H9 (cell line): Measurements from ENCODE around the gene FBXW4. TPM values are rescaled to one million over a fixed set of nuclear protein-coding genes. Genes with fewer than 3 reads are reported as not detected.

Source experiments
- DNase-seq: peaks from one replicate; pipeline ENCODE4 v3.0.0-alpha.2; 2017
- H2AFZ ChIP-seq: one replicate; pipeline ENCODE4 v1.6.1; 2013; ENCODE audit warnings: mild to moderate bottlenecking, low read length, control low read depth, moderate library complexity
- H2AK5ac ChIP-seq: 2 replicates; pipeline ENCODE4 v1.6.1; 2013; ENCODE audit warnings: low read length, control low read depth, mixed read lengths; ENCODE audit not compliant: insufficient read length
- H2BK120ac ChIP-seq: one replicate; pipeline ENCODE4 v1.6.1; 2013; ENCODE audit warnings: low read depth, mild to moderate bottlenecking, low read length, control low read depth, inconsistent platforms; ENCODE audit not compliant: poor library complexity, severe bottlenecking
- H2BK12ac ChIP-seq: 2 replicates; pipeline ENCODE4 v1.6.1; 2013; ENCODE audit warnings: low read length, control low read depth, mixed read lengths, low read depth; ENCODE audit not compliant: insufficient read length
- H2BK15ac ChIP-seq: 2 replicates; pipeline ENCODE4 v1.6.1; 2013; ENCODE audit warnings: low read depth, low read length, control low read depth
- H2BK20ac ChIP-seq: one replicate; pipeline ENCODE4 v1.6.1; 2013; ENCODE audit warnings: low read depth, mild to moderate bottlenecking, low read length, control low read depth, inconsistent platforms; ENCODE audit not compliant: poor library complexity, severe bottlenecking
- H2BK5ac ChIP-seq: 2 replicates; pipeline ENCODE4 v1.6.1; 2013; ENCODE audit warnings: low read length, control low read depth, mixed read lengths; ENCODE audit not compliant: insufficient read length
- H3K14ac ChIP-seq: 2 replicates; pipeline ENCODE4 v1.6.1; 2013; ENCODE audit warnings: low read length, control low read depth; ENCODE audit not compliant: insufficient read depth
- H3K18ac ChIP-seq: 2 replicates; pipeline ENCODE4 v1.6.1; 2013; ENCODE audit warnings: low read depth, mild to moderate bottlenecking, mixed read lengths, low read length, control low read depth; ENCODE audit not compliant: insufficient read length
- H3K23ac ChIP-seq: 2 replicates; pipeline ENCODE4 v1.6.1; 2013; ENCODE audit warnings: low read length, control low read depth, mixed read lengths, low read depth; ENCODE audit not compliant: insufficient read length
- H3K23me2 ChIP-seq: 2 replicates; pipeline ENCODE4 v1.6.1; 2013; ENCODE audit warnings: low read depth, mild to moderate bottlenecking, mixed read lengths, low read length, control low read depth; ENCODE audit not compliant: insufficient read length, poor library complexity, severe bottlenecking
- H3K27ac ChIP-seq: 2 replicates; pipeline ENCODE4 v1.5.1; 2013; ENCODE audit warnings: low read length, control low read depth, mixed read lengths, low read depth; ENCODE audit not compliant: insufficient read length
- H3K27me3 ChIP-seq: 2 replicates; pipeline ENCODE4 v1.6.1; 2013; ENCODE audit warnings: low read length, control low read depth, inconsistent platforms; ENCODE audit not compliant: insufficient read depth
- H3K4ac ChIP-seq: 2 replicates; pipeline ENCODE4 v1.6.1; 2013; ENCODE audit warnings: low read depth, mild to moderate bottlenecking, control low read depth, inconsistent platforms, low read length, moderate library complexity
- H3K4me1 ChIP-seq: 2 replicates; pipeline ENCODE4 v1.6.1; 2013; ENCODE audit warnings: low read length, control low read depth, inconsistent platforms; ENCODE audit not compliant: insufficient read depth
- H3K4me2 ChIP-seq: 2 replicates; pipeline ENCODE4 v1.6.1; 2013; ENCODE audit warnings: low read length, control low read depth, mixed read lengths; ENCODE audit not compliant: insufficient read length, insufficient read depth
- H3K56ac ChIP-seq: 2 replicates; pipeline ENCODE4 v1.6.1; 2013; ENCODE audit warnings: low read depth, mild to moderate bottlenecking, mixed read lengths, low read length, control low read depth; ENCODE audit not compliant: insufficient read length
- H3K79me1 ChIP-seq: 2 replicates; pipeline ENCODE4 v1.6.1; 2013; ENCODE audit warnings: low read depth, mild to moderate bottlenecking, moderate library complexity, low read length, control low read depth, inconsistent platforms; ENCODE audit not compliant: insufficient read depth, poor library complexity, severe bottlenecking
- H3K79me2 ChIP-seq: 2 replicates; pipeline ENCODE4 v1.6.1; 2013; ENCODE audit warnings: low read length, control low read depth, inconsistent platforms; ENCODE audit not compliant: insufficient read depth
- H3K9ac ChIP-seq: 2 replicates; pipeline ENCODE4 v1.6.1; 2013; ENCODE audit warnings: low read length, control low read depth, mixed read lengths; ENCODE audit not compliant: insufficient read length; ENCODE audit errors: extremely low read depth
- H3K9me3 ChIP-seq: one replicate; pipeline ENCODE4 v1.6.1; 2013; ENCODE audit warnings: low read depth, low read length, inconsistent platforms; ENCODE audit not compliant: control insufficient read depth
- H3T11ph ChIP-seq: one replicate; pipeline ENCODE4 v1.6.1; 2013; ENCODE audit warnings: mild to moderate bottlenecking, low read length, control low read depth, inconsistent platforms
- H4K20me1 ChIP-seq: one replicate; pipeline ENCODE4 v1.6.1; 2013; ENCODE audit not compliant: control insufficient read depth, insufficient read length, insufficient read depth
- H4K5ac ChIP-seq: 2 replicates; pipeline ENCODE4 v1.6.1; 2013; ENCODE audit warnings: low read depth, mild to moderate bottlenecking, mixed read lengths, low read length, control low read depth; ENCODE audit not compliant: insufficient read length
- H4K8ac ChIP-seq: replicated peaks from 2 replicates; pipeline ENCODE4 v1.6.1; 2013; ENCODE audit warnings: low read length, control low read depth, mixed read lengths, low read depth; ENCODE audit not compliant: insufficient read length
- H4K91ac ChIP-seq: 2 replicates; pipeline ENCODE4 v1.6.1; 2013; ENCODE audit warnings: low read depth, mild to moderate bottlenecking, moderate library complexity, mixed read lengths, low read length, control low read depth; ENCODE audit not compliant: insufficient read length
- H3K27ac Mint-ChIP-seq, 3 experiments: 2 replicates in 2 of 3; 3 replicates in 1 of 3; pipeline ENCODE4 v1.8.0; 2020 to 2021; ENCODE audit warnings: mixed read lengths in 3 of 3, mild to moderate bottlenecking in 1 of 3, moderate library complexity in 1 of 3
- H3K27me3 Mint-ChIP-seq: 2 replicates; pipeline ENCODE4 v1.8.0; 2021; ENCODE audit warnings: low read depth, mild to moderate bottlenecking, moderate library complexity, mixed read lengths
- H3K36me3 Mint-ChIP-seq, 3 experiments: 2 replicates in 2 of 3; 3 replicates in 1 of 3; pipeline ENCODE4 v1.8.0; 2020 to 2021; ENCODE audit warnings: low read depth in 3 of 3, mixed read lengths in 3 of 3; ENCODE audit not compliant: insufficient read depth in 1 of 3
- H3K4me1 Mint-ChIP-seq, 2 experiments: 2 replicates each; pipeline ENCODE4 v1.8.0; 2020; ENCODE audit warnings: mixed read lengths in 2 of 2
- H3K4me3 Mint-ChIP-seq, 2 experiments: 2 replicates in 1 of 2; 3 replicates in 1 of 2; pipeline ENCODE4 v1.8.0; 2020 to 2021; ENCODE audit warnings: mild to moderate bottlenecking in 2 of 2, mixed read lengths in 2 of 2, moderate library complexity in 1 of 2
- H3K9me3 Mint-ChIP-seq, 2 experiments: 2 replicates in 1 of 2; 3 replicates in 1 of 2; pipeline ENCODE4 v1.8.0; 2020; ENCODE audit warnings: mild to moderate bottlenecking in 2 of 2, mixed read lengths in 2 of 2, moderate library complexity in 1 of 2
- WGBS: extraction: QIAGEN DNeasy Blood & Tissue Kit; methylation state at CpG from one replicate; pipeline ENCODE4 v1.1.7; 2013; ENCODE audit warnings: missing lambda C conversion rate, low lambda C conversion rate, mixed read lengths; ENCODE audit not compliant: insufficient read length; ENCODE audit errors: extremely low coverage; 5-methylcytosine and 5-hydroxymethylcytosine counted together
- total RNA-seq: library from RNA; stranded (reverse); gene quantifications from 2 replicates; pipeline ENCODE4 v1.2.1, GENCODE V29; 2021
- TF ChIP-seq, protein P1 (sequence below): fragments of 200-600 bp; sonication (generic); conservative IDR thresholded peaks from 3 replicates; pipeline ENCODE4 v1.8.0; 2021; ENCODE audit warnings: antibody characterized with exemption, mild to moderate bottlenecking

FBXW4 gene
- total RNA-seq, 1 experiment from 2014 or later = 41.6 TPM

DNA sequence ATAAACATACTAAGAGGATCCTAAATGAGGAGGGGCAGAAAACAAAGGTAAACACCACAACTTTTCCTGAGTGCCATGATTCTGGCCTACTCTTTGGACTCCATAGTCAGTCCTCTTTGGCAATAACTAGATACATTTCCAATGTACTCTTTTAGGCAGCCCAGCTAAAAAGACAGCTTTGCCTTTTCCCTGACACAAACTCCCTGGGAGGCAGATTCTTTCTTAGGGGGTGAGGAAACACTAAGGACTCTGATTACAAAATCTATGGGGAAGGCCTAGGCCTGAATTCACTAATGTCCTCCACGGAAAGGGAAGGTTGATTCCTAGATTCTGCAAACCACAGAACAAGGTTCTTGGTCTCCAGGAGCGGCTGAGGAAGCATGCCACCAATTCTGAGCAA lies 25.8 kb downstream of the FBXW4 start:
- H4K5ac ChIP-seq = no peak overlapping the region
- no peak for DNase-seq

More for the DNA sequence above, 25.8 kb downstream of the FBXW4 start:
- no peaks in the 10 kb centered on the region for H3K9me3 ChIP-seq
- no peak overlapping the region for H3K4ac ChIP-seq
- no peaks in the 10 kb centered on the region for H4K20me1 ChIP-seq
- H3K27me3 ChIP-seq = no peaks in the 10 kb centered on the region
- H2AK5ac ChIP-seq = no peak overlapping the region
- Mint-ChIP-seq H3K36me3 (peaks cover 0 to 62% (median 52%) of the 10 kb centered on the region in 3 experiments; a peak in 6 of 7 replicates), H3K27ac (peak overlapping the region in 1 of 3 experiments; percentile 14; a peak in 2 of 7 replicates), H3K4me1 (peaks cover 0 to 8% of the 10 kb centered on the region in 2 experiments; a peak in 2 of 4 replicates), H3K4me3 (no peak overlapping the region), H3K27me3 (no peaks in the 10 kb centered on the region), H3K9me3 (no peaks in the 10 kb centered on the region)
- no peak overlapping the region for H3K18ac ChIP-seq
- H3K23me2 ChIP-seq = no peaks in the 10 kb centered on the region
- H2BK5ac ChIP-seq = no peak overlapping the region
- no peak overlapping the region for H2AFZ ChIP-seq
- no peak overlapping the region for H2BK15ac ChIP-seq
- H2BK120ac ChIP-seq = no peak overlapping the region
- TF ChIP-seq, protein P1, sequence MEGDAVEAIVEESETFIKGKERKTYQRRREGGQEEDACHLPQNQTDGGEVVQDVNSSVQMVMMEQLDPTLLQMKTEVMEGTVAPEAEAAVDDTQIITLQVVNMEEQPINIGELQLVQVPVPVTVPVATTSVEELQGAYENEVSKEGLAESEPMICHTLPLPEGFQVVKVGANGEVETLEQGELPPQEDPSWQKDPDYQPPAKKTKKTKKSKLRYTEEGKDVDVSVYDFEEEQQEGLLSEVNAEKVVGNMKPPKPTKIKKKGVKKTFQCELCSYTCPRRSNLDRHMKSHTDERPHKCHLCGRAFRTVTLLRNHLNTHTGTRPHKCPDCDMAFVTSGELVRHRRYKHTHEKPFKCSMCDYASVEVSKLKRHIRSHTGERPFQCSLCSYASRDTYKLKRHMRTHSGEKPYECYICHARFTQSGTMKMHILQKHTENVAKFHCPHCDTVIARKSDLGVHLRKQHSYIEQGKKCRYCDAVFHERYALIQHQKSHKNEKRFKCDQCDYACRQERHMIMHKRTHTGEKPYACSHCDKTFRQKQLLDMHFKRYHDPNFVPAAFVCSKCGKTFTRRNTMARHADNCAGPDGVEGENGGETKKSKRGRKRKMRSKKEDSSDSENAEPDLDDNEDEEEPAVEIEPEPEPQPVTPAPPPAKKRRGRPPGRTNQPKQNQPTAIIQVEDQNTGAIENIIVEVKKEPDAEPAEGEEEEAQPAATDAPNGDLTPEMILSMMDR = no peak
- H3K9ac ChIP-seq = no peak overlapping the region
- WGBS = no CpG with 5 or more reads among the region's 2 CpGs
- no peak overlapping the region for H2BK12ac ChIP-seq
- H3K79me1 ChIP-seq = no peaks in the 10 kb centered on the region
- H3K79me2 ChIP-seq = no peaks in the 10 kb centered on the region
- no peak overlapping the region for H3K14ac ChIP-seq
- no peak overlapping the region for H3T11ph ChIP-seq
- no peak overlapping the region for H3K23ac ChIP-seq
- H4K91ac ChIP-seq = no peak overlapping the region
- H2BK20ac ChIP-seq = no peak overlapping the region
- no peak overlapping the region for H4K8ac ChIP-seq
- no peaks in the 10 kb centered on the region for H3K4me1 ChIP-seq
- H3K4me2 ChIP-seq = no peak overlapping the region
- no peak overlapping the region for H3K27ac ChIP-seq
- H3K56ac ChIP-seq = no peak overlapping the region
